Coronary artery (tissue), 2 donors: Measurements from ENCODE around the gene AKR1C3.

Experiments
- DNase-seq: peaks from one replicate; pipeline ENCODE4 v3.0.0-alpha.2; 2017; ENCODE audit warnings: low spot score
- H3K27ac ChIP-seq, 2 donors: fragments of 200-600 bp; sonication (generic); one replicate each; pipeline ENCODE4 v1.5.1; 2016 to 2019
- H3K4me3 ChIP-seq: fragments of 200-600 bp; sonication (generic); 2 replicates; pipeline ENCODE4 v1.5.1; 2016; ENCODE audit warnings: mild to moderate bottlenecking, moderate library complexity
- CTCF ChIP-seq: fragments of 200-600 bp; sonication (generic); IDR thresholded peaks from one replicate; pipeline ENCODE4 v1.5.1; 2019; ENCODE audit warnings: antibody characterized with exemption

The AKR1C3 gene

GRCh38 chr10:5064656-5065055 lies 29.6 kb upstream of the AKR1C3 start:
- no peak for DNase-seq
- TF ChIP-seq CTCF, result no peak
- Histone ChIP-seq H3K4me3 (no peak overlapping the region), H3K27ac (no peak overlapping the region)

- Histone ChIP-seq H3K4me3 (no peak overlapping the region), H3K27ac (no peak overlapping the region)
- TF ChIP-seq CTCF, result no peak
- DNase-seq, result no peak
Measured at GRCh38 chr10:5068274-5068984, 25.8 kb upstream of the AKR1C3 start.

GRCh38 chr10:5070648-5071410 lies 23.4 kb upstream of the AKR1C3 start:
- Histone ChIP-seq H3K27ac (peak overlapping the region; percentile 80 to 93), H3K4me3 (peak overlapping the region; percentile 43)
- no peak for DNase-seq
- TF ChIP-seq CTCF, result no peak

GRCh38 chr10:5071411-5072198 lies 22.6 kb upstream of the AKR1C3 start:
- Histone ChIP-seq H3K27ac (peak overlapping the region; percentile 80 to 93), H3K4me3 (peak overlapping the region; percentile 43)
- peak; percentile 92 for DNase-seq
- TF ChIP-seq CTCF, result no peak

GRCh38 chr10:5073659-5074058 lies 20.6 kb upstream of the AKR1C3 start:
- no peak overlapping the region for H3K27ac ChIP-seq
- TF ChIP-seq CTCF, result no peak
- no peak for DNase-seq
- no peak overlapping the region for H3K4me3 ChIP-seq

GRCh38 chr10:5076615-5077014 lies 17.6 kb upstream of the AKR1C3 start:
- TF ChIP-seq CTCF, result no peak
- H3K4me3 ChIP-seq, result no peak overlapping the region
- no peak overlapping the region for H3K27ac ChIP-seq
- DNase-seq, result no peak
